Bronchial epithelial cell (primary cell): ENCODE measurements around the gene LLGL1. TPM values are rescaled to one million over a fixed set of nuclear protein-coding genes. Genes with fewer than 3 reads are reported as not detected.

Source experiments
- DNase-seq: peaks from one replicate; pipeline ENCODE4 v3.0.0-alpha.2; 2010; ENCODE audit warnings: low read depth
- FAIRE-seq: peaks from 2 replicates; lab custom pipeline; 2011; peaks lifted over from hg19 to GRCh38; lab: Jason Lieb, UNC
- H3K27me3 ChIP-seq: 2 replicates; pipeline ENCODE4 v1.5.1; 2011; ENCODE audit warnings: low read length; ENCODE audit not compliant: control insufficient read depth, insufficient read depth
- H3K36me3 ChIP-seq: 2 replicates; pipeline ENCODE4 v1.5.1; 2011; ENCODE audit warnings: low read length; ENCODE audit not compliant: control insufficient read depth, insufficient read depth
- H3K4me3 ChIP-seq: 2 replicates; pipeline ENCODE4 v1.5.1; 2011; ENCODE audit warnings: mild to moderate bottlenecking, low read depth, low read length, control low read depth
- total RNA-seq: library from RNA; depleted of rRNA; stranded (reverse); fragments of >200 nt; gene quantifications from 2 replicates; pipeline ENCODE4 v1.2.1, GENCODE V29; 2014
- TF ChIP-seq, protein P1 (sequence below): IDR thresholded peaks from 2 replicates; pipeline ENCODE4 v1.5.1; 2011; ENCODE audit warnings: mild to moderate bottlenecking, moderate library complexity, low read length, control low read depth, inconsistent platforms; ENCODE audit not compliant: insufficient read depth, severe bottlenecking

Gene LLGL1
- total RNA-seq, 1 donor from 2014 or later = 20.0 TPM

DNA sequence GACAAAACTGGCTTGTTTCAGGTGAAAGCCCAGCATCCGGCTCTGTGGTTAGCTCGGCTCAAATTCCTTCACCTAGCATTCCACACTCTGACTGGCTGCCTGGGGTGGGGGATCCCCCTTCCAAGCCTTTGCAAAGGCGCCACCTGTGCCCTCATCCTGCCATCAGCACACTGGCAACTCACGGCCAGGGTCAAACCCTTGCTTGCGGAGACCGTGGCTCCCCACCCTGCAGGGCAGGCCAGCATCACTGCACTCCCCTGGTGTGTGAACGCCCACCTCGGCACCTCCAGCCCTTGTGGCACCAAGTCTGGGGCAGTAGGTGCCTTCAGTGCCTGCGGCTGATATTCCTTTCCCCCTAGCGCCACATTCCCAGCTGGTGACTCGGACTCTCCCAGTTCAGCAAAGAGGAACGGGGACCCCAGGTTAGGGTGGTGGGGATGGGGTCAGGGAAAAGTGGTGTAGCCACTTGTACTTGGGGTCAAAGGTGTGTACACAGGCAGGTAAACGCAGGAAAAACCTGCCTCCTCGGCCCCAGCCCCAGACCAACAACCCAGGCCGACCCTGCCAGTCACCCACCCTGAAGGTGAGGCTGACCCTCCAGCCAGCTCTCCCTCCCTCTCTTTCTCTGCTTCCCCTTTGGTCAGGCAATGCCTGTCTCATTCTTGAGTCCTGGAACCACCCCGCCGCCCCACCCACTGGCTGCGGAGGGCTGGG, 32.0 kb downstream of the LLGL1 start:
- H3K4me3 ChIP-seq = peak overlapping the region; percentile 86
- peak; percentile 64 for DNase-seq
- peaks cover 41% of the 10 kb centered on the region for H3K36me3 ChIP-seq
- no peaks in the 10 kb centered on the region for H3K27me3 ChIP-seq
- TF ChIP-seq, protein P1, sequence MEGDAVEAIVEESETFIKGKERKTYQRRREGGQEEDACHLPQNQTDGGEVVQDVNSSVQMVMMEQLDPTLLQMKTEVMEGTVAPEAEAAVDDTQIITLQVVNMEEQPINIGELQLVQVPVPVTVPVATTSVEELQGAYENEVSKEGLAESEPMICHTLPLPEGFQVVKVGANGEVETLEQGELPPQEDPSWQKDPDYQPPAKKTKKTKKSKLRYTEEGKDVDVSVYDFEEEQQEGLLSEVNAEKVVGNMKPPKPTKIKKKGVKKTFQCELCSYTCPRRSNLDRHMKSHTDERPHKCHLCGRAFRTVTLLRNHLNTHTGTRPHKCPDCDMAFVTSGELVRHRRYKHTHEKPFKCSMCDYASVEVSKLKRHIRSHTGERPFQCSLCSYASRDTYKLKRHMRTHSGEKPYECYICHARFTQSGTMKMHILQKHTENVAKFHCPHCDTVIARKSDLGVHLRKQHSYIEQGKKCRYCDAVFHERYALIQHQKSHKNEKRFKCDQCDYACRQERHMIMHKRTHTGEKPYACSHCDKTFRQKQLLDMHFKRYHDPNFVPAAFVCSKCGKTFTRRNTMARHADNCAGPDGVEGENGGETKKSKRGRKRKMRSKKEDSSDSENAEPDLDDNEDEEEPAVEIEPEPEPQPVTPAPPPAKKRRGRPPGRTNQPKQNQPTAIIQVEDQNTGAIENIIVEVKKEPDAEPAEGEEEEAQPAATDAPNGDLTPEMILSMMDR = peak; percentile 21
- no peak for FAIRE-seq

GRCh38 chr17:18257982-18258355, 32.5 kb downstream of the LLGL1 start:
- Histone ChIP-seq H3K36me3 (peaks cover 41% of the 10 kb centered on the region), H3K4me3 (peak overlapping the region; percentile 86), H3K27me3 (no peaks in the 10 kb centered on the region)
- TF ChIP-seq, protein P1 = peak; percentile 11
- FAIRE-seq = peak; percentile 81
- DNase-seq = peak; percentile 39

DNA sequence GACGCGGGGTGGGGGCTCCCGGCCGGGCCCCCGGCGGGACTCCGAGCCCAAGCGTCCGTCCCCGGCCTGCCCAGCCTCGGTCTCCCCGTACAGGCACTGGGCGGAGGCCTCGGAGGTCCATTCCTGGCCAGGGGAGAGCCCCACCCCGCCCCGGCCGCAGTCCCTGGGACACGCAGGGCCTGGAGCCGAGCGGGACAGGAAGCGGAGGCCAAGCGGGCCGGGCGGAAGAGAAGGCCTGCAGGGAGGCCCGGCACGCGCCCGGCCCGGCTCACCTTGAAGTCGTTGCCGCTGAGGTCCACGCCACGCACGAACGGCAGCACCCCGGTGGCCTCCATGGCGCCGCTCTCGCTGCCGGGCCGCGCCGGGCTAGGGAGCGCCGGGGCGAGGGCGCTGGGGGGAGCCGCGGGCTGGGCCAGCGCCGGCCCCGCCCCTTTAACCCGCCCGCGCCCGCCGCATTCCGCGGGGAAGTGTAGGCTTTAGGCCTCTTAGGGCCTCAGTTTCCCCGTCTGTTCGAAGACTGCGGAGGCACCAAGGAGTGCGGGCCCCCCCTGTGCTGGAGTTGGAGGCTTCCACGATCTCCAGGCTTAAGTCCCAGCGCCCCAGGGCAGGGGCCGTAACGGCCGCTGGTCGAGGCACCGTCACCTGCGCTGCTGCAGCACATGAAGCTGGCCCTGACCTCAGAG, 33.1 kb downstream of the LLGL1 start, which contains the start of gene FLII:
FLII (minus strand) TSS at position 383 of the 683 bp plus-strand sequence; CDS start at position 335, 48 bp downstream.
- FAIRE-seq (no peak), DNase-seq (no peak)
- Histone ChIP-seq H3K36me3 (peaks cover 40% of the 10 kb centered on the region), H3K4me3 (peak within 1 kb of the TSS; percentile 86), H3K27me3 (no peaks in the 10 kb centered on the region)
- TF ChIP-seq, protein P1 = no peak

GRCh38 chr17:18259621-18260331, 34.3 kb downstream of the LLGL1 start:
- peak overlapping the region; percentile 85 for H3K4me3 ChIP-seq
- TF ChIP-seq, protein P1 = no peak
- peak; percentile 89 for DNase-seq
- FAIRE-seq = no peak
- H3K27me3 ChIP-seq = no peaks in the 10 kb centered on the region
- H3K36me3 ChIP-seq = peaks cover 38% of the 10 kb centered on the region

DNA sequence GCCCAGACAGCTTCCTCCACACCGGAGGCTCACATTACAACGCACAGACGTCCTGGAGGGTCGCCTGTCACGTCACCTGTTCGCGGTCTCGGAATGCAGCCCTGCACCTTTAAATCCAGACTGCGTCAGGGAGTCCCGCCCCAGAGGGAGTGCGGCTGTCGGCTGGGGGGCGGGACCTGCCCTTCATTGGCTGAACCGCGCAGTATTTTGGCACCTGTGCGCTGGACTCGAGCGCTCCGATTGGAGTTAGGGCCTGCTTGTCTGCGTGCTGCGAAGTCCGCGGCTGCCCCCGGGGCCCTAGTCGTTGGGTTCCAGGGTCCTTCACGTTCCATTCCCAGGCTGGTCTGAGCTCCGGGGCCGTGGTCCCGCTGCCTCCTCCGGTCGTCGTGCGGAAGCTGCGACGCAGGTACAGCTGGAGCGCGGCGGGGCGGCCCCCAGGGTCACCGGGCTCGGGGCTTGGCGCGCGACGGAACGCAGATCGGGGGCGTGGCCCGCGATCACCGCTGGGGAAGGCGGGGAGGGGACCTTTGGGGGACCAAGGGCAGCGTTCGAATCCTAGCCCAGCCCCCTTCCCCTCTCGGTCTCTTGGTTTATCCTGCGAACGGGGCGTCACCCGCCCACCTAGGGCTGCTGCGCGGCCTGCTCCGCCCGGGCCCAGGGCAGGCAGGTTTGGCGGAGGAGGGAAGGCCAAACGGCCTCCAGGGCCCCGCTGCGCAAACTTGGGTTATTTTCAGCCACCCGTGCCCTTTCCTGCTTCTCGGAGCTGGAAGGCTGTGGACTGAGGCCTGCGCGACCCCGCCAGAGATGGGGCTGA, 35.1 kb downstream of the LLGL1 start, which contains the start of gene MIEF2:
MIEF2 (plus strand) TSS at position 331 of the 814 bp plus-strand sequence. CDS start 2,059 bp downstream, outside the sequence.
- DNase-seq (peak; percentile 93), FAIRE-seq (no peak)
- TF ChIP-seq, protein P1 = no peak
- peak within 1 kb of the TSS; percentile 85 for H3K4me3 ChIP-seq
- peaks cover 32% of the 10 kb centered on the region for H3K36me3 ChIP-seq
- no peaks in the 10 kb centered on the region for H3K27me3 ChIP-seq
